A673 (cell line): ENCODE data around the gene KHDC1.

ENCODE experiments used
- CTCF ChIP-seq: fragments of 300-800, 200-600 bp; sonication (generic); conservative IDR thresholded peaks from 2 replicates; pipeline ENCODE4 v1.5.1; 2017; ENCODE audit warnings: low read depth, mild to moderate bottlenecking, antibody characterized with exemption, low read length, moderate library complexity, mixed read lengths
- EZH2 ChIP-seq: fragments of 200-600 bp; sonication (generic); IDR thresholded peaks from 2 replicates; pipeline ENCODE4 v1.6.1; 2017; ENCODE audit warnings: borderline replicate concordance, low read depth, mild to moderate bottlenecking, mixed read lengths, antibody characterized with exemption, low read length; ENCODE audit not compliant: poor library complexity, severe bottlenecking

GRCh38 chr6:73263570-73263909 lies 544 bp upstream of the KHDC1 start:
- TF ChIP-seq CTCF, result no peak
- no peak for TF ChIP-seq EZH2
